ENCODE measurements around the gene TMX2. TPM values are rescaled to one million over a fixed set of nuclear protein-coding genes. Genes with fewer than 3 reads are reported as not detected.

Gene TMX2
- total RNA-seq, 1 experiment from 2014 or later: 91.3 TPM

DNA sequence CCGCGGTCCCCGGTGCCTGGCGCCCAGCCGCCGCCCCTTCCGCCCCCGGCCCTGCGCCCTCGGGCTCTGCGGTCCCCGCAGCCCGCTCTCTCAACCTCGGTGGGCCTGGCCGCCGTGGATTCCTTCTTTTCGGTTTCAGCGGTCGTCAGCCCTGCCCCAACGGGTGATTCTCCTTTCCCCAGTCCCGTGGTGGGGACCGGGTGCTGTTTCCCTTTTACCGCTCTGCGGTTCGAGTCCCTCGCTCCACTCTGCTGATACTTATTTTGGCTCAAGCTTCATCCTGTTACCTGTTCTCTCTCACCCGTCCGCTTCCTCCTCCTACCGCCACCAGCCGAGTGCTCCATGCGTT lies 44.0 kb upstream of the TMX2 start:
- H3K23ac ChIP-seq (ENCODE audit: insufficient read length, low read depth, low read length): no peak overlapping the region
- H3K4me2 ChIP-seq (ENCODE audit: insufficient read depth, insufficient read length, low read length): peak overlapping the region; percentile 70
- no peaks in the 10 kb centered on the region for H3K27me3 Mint-ChIP-seq (ENCODE audit: low read depth)
- no peak overlapping the region for H4K5ac ChIP-seq (ENCODE audit: insufficient read length, low read depth, low read length)
- H2BK12ac ChIP-seq (ENCODE audit: insufficient read length, low read depth, low read length): no peak overlapping the region
- H3T11ph ChIP-seq (ENCODE audit: low read length): no peak overlapping the region
- H3K23me2 ChIP-seq (ENCODE audit: insufficient read length, low read depth, low read length, poor library complexity, severe bottlenecking): peaks cover 6% of the 10 kb centered on the region
- H2BK15ac ChIP-seq (ENCODE audit: low read depth, low read length): no peak overlapping the region
- peak overlapping the region; percentile 93 for H3K27ac ChIP-seq (ENCODE audit: insufficient read length, low read depth, low read length)
- peak overlapping the region; percentile 67 for H3K18ac ChIP-seq (ENCODE audit: insufficient read length, low read depth, low read length)
- H3K9ac ChIP-seq (ENCODE audit: extremely low read depth, insufficient read length, low read length): peak overlapping the region; percentile 64
- peak overlapping the region; percentile 86 to 97 (median 96) for H3K27ac Mint-ChIP-seq
- no peak overlapping the region for H3K56ac ChIP-seq (ENCODE audit: insufficient read length, low read depth, low read length)
- H3K14ac ChIP-seq (ENCODE audit: insufficient read depth, low read length): peak overlapping the region; percentile 74
- no CpG with 5 or more reads among the region's 31 CpGs for WGBS (ENCODE audit: extremely low coverage, insufficient read length, low lambda C conversion rate)
- no peaks in the 10 kb centered on the region for H3K27me3 ChIP-seq (ENCODE audit: insufficient read depth, low read length)
- H2AK5ac ChIP-seq (ENCODE audit: insufficient read length, low read length): no peak overlapping the region
- no peak overlapping the region for H4K8ac ChIP-seq (replicated peaks; ENCODE audit: insufficient read length, low read depth, low read length)
- H3K36me3 Mint-ChIP-seq (ENCODE audit: insufficient read depth in 1 of 3, low read depth in 3 of 3): peaks cover 14 to 23% (median 20%) of the 10 kb centered on the region in 3 experiments
- H3K4ac ChIP-seq (ENCODE audit: low read depth, low read length): no peak overlapping the region
- no peak overlapping the region for H2BK5ac ChIP-seq (ENCODE audit: insufficient read length, low read length)
- no peaks in the 10 kb centered on the region for H3K9me3 ChIP-seq (ENCODE audit: control insufficient read depth, low read depth, low read length)
- H3K4me3 Mint-ChIP-seq: peak overlapping the region; percentile 91 to 95
- no peak overlapping the region for H2BK20ac ChIP-seq (ENCODE audit: low read depth, low read length, poor library complexity, severe bottlenecking)
- H3K79me1 ChIP-seq (ENCODE audit: insufficient read depth, low read depth, low read length, poor library complexity, severe bottlenecking): peaks cover 4% of the 10 kb centered on the region
- H4K91ac ChIP-seq (ENCODE audit: insufficient read length, low read depth, low read length): no peak overlapping the region
- H3K79me2 ChIP-seq (ENCODE audit: insufficient read depth, low read length): peaks cover 9% of the 10 kb centered on the region; the same call in 1 of the 2 replicates
- no peaks in the 10 kb centered on the region for H4K20me1 ChIP-seq (ENCODE audit: control insufficient read depth, insufficient read depth, insufficient read length)
- no peak overlapping the region for H2AFZ ChIP-seq (ENCODE audit: low read length)
- DNase-seq: no peak
- H3K4me1 Mint-ChIP-seq: peaks cover 19 to 24% of the 10 kb centered on the region in 2 experiments
- TF ChIP-seq, protein P1, sequence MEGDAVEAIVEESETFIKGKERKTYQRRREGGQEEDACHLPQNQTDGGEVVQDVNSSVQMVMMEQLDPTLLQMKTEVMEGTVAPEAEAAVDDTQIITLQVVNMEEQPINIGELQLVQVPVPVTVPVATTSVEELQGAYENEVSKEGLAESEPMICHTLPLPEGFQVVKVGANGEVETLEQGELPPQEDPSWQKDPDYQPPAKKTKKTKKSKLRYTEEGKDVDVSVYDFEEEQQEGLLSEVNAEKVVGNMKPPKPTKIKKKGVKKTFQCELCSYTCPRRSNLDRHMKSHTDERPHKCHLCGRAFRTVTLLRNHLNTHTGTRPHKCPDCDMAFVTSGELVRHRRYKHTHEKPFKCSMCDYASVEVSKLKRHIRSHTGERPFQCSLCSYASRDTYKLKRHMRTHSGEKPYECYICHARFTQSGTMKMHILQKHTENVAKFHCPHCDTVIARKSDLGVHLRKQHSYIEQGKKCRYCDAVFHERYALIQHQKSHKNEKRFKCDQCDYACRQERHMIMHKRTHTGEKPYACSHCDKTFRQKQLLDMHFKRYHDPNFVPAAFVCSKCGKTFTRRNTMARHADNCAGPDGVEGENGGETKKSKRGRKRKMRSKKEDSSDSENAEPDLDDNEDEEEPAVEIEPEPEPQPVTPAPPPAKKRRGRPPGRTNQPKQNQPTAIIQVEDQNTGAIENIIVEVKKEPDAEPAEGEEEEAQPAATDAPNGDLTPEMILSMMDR (conservative IDR thresholded peaks at IDR 0.05): no peak
- H2BK120ac ChIP-seq (ENCODE audit: low read depth, low read length, poor library complexity, severe bottlenecking): no peak overlapping the region
- H3K4me1 ChIP-seq (ENCODE audit: insufficient read depth, low read length): no peaks in the 10 kb centered on the region
- peaks cover 0 to 3% of the 10 kb centered on the region in 2 experiments; a peak in 3 of 5 replicates for H3K9me3 Mint-ChIP-seq

Data from H9 (cell line).